OCI-LY1 (cell line): ENCODE measurements around the gene PODNL1.

ENCODE experiments used
- EZH2 ChIP-seq: fragments of 200-600 bp; sonication (generic), shearing (Covaris generic); IDR thresholded peaks from 2 replicates; pipeline ENCODE4 v1.8.0; 2017; ENCODE audit warnings: borderline replicate concordance, mixed run types, mild to moderate bottlenecking, antibody characterized with exemption, low read length, moderate library complexity, mixed read lengths
- TF ChIP-seq, protein P1 (sequence below): fragments of 200-600 bp; sonication (generic), shearing (Covaris generic); IDR thresholded peaks from 2 replicates; pipeline ENCODE4 v1.5.1; 2017; ENCODE audit warnings: mild to moderate bottlenecking, antibody characterized with exemption, low read length, moderate library complexity, mixed read lengths

DNA sequence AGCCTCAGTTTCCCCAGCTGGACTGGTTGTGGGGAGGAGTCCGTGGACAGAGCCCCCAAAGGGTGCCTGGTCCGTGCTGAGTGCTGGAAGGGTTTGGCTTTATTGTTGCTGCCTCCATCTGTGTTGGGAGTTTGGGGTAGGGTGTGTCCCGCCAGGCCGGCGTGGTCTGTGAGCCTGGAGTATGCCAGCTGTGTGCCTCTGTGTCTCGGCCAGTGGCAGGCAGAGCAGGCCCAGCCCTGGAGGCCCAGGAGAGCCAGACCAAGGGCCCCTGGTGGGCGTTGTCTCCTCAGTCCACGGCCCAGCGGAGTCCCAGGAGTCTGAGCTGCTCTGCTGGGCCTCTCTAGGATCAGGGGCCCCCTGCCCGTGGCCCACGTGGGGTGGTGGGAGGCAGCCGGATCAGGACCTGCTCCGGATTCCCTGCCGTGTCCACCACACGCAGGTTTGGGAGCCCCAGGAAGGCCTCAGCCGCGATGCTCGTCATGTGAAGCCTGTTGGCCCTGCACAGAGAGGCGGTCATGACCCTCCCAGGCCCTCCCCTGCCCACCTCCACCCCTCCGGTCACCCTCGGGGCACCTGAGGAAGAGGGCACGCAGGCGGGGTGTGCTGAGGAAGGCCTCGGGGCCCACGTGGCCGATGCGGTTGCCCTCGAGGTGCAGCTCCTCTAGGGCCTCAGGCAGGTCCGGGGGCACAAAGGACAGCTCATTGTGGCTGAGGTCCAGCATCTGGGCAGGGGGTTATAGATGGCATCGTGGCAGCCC lies 6.6 kb downstream of the PODNL1 start:
- TF ChIP-seq, protein P1, sequence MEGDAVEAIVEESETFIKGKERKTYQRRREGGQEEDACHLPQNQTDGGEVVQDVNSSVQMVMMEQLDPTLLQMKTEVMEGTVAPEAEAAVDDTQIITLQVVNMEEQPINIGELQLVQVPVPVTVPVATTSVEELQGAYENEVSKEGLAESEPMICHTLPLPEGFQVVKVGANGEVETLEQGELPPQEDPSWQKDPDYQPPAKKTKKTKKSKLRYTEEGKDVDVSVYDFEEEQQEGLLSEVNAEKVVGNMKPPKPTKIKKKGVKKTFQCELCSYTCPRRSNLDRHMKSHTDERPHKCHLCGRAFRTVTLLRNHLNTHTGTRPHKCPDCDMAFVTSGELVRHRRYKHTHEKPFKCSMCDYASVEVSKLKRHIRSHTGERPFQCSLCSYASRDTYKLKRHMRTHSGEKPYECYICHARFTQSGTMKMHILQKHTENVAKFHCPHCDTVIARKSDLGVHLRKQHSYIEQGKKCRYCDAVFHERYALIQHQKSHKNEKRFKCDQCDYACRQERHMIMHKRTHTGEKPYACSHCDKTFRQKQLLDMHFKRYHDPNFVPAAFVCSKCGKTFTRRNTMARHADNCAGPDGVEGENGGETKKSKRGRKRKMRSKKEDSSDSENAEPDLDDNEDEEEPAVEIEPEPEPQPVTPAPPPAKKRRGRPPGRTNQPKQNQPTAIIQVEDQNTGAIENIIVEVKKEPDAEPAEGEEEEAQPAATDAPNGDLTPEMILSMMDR, result no peak
- TF ChIP-seq EZH2, result no peak
